ENCODE data around the gene RPS6KA1. TPM values are rescaled to one million over a fixed set of nuclear protein-coding genes. Genes with fewer than 3 reads are reported as not detected.

Gene RPS6KA1
- total and polyA plus RNA-seq, 9 of the 15 experiments (the other 6 are each of a cell fraction or from before 2014, with no cell fraction given), result 2.4 to 61.0 (median 35.5) TPM

GRCh38 chr1:26555550-26555981 lies 26.0 kb downstream of the RPS6KA1 start (continued):
- TF ChIP-seq, protein P1, sequence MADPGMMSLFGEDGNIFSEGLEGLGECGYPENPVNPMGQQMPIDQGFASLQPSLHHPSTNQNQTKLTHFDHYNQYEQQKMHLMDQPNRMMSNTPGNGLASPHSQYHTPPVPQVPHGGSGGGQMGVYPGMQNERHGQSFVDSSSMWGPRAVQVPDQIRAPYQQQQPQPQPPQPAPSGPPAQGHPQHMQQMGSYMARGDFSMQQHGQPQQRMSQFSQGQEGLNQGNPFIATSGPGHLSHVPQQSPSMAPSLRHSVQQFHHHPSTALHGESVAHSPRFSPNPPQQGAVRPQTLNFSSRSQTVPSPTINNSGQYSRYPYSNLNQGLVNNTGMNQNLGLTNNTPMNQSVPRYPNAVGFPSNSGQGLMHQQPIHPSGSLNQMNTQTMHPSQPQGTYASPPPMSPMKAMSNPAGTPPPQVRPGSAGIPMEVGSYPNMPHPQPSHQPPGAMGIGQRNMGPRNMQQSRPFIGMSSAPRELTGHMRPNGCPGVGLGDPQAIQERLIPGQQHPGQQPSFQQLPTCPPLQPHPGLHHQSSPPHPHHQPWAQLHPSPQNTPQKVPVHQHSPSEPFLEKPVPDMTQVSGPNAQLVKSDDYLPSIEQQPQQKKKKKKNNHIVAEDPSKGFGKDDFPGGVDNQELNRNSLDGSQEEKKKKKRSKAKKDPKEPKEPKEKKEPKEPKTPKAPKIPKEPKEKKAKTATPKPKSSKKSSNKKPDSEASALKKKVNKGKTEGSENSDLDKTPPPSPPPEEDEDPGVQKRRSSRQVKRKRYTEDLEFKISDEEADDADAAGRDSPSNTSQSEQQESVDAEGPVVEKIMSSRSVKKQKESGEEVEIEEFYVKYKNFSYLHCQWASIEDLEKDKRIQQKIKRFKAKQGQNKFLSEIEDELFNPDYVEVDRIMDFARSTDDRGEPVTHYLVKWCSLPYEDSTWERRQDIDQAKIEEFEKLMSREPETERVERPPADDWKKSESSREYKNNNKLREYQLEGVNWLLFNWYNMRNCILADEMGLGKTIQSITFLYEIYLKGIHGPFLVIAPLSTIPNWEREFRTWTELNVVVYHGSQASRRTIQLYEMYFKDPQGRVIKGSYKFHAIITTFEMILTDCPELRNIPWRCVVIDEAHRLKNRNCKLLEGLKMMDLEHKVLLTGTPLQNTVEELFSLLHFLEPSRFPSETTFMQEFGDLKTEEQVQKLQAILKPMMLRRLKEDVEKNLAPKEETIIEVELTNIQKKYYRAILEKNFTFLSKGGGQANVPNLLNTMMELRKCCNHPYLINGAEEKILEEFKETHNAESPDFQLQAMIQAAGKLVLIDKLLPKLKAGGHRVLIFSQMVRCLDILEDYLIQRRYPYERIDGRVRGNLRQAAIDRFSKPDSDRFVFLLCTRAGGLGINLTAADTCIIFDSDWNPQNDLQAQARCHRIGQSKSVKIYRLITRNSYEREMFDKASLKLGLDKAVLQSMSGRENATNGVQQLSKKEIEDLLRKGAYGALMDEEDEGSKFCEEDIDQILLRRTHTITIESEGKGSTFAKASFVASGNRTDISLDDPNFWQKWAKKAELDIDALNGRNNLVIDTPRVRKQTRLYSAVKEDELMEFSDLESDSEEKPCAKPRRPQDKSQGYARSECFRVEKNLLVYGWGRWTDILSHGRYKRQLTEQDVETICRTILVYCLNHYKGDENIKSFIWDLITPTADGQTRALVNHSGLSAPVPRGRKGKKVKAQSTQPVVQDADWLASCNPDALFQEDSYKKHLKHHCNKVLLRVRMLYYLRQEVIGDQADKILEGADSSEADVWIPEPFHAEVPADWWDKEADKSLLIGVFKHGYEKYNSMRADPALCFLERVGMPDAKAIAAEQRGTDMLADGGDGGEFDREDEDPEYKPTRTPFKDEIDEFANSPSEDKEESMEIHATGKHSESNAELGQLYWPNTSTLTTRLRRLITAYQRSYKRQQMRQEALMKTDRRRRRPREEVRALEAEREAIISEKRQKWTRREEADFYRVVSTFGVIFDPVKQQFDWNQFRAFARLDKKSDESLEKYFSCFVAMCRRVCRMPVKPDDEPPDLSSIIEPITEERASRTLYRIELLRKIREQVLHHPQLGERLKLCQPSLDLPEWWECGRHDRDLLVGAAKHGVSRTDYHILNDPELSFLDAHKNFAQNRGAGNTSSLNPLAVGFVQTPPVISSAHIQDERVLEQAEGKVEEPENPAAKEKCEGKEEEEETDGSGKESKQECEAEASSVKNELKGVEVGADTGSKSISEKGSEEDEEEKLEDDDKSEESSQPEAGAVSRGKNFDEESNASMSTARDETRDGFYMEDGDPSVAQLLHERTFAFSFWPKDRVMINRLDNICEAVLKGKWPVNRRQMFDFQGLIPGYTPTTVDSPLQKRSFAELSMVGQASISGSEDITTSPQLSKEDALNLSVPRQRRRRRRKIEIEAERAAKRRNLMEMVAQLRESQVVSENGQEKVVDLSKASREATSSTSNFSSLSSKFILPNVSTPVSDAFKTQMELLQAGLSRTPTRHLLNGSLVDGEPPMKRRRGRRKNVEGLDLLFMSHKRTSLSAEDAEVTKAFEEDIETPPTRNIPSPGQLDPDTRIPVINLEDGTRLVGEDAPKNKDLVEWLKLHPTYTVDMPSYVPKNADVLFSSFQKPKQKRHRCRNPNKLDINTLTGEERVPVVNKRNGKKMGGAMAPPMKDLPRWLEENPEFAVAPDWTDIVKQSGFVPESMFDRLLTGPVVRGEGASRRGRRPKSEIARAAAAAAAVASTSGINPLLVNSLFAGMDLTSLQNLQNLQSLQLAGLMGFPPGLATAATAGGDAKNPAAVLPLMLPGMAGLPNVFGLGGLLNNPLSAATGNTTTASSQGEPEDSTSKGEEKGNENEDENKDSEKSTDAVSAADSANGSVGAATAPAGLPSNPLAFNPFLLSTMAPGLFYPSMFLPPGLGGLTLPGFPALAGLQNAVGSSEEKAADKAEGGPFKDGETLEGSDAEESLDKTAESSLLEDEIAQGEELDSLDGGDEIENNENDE (IDR thresholded peaks at IDR 0.05; ENCODE audit: low read depth, low read length), result no peak
- no peak for TF ChIP-seq MCM7 (IDR thresholded peaks at IDR 0.05)
- no peak for TF ChIP-seq TCFL5 (CRISPR knock-in tag; conservative IDR thresholded peaks at IDR 0.05)
- peak; percentile 72 for TF ChIP-seq EGR1 (conservative IDR thresholded peaks at IDR 0.05)
- TF ChIP-seq ARID1B (IDR thresholded peaks at IDR 0.05), result peak; percentile 33; the same call in 1 of the 2 replicates
- peak; percentile 40; the same call in 1 of the 2 replicates for TF ChIP-seq SMARCA4 (IDR thresholded peaks at IDR 0.05)
- no peak for TF ChIP-seq ZNF561 (CRISPR knock-in tag; conservative IDR thresholded peaks at IDR 0.05)
- TF ChIP-seq SNRNP70 (optimal IDR thresholded peaks at IDR 0.05; ENCODE audit: low read depth, low read length), result no peak
- TF ChIP-seq ZBTB7A (IDR thresholded peaks at IDR 0.05; ENCODE audit: borderline replicate concordance, control insufficient read depth, low read depth, low read length), result peak; percentile 54; the same call in 1 of the 2 replicates
